GM21447 (cell line): ENCODE results near the gene IFI30.
"Not testable (repeated sequence)": the region's sequence is repeated elsewhere in the genome, so short reads cannot be mapped to it uniquely, and the experiment has no call there.

Experiments
- ATAC-seq: cut with Tn5 transposase; IDR thresholded peaks from one replicate; pipeline ENCODE4 v1.9.1; 2021; ENCODE audit not compliant: unreplicated experiment

IFI30 gene

DNA sequence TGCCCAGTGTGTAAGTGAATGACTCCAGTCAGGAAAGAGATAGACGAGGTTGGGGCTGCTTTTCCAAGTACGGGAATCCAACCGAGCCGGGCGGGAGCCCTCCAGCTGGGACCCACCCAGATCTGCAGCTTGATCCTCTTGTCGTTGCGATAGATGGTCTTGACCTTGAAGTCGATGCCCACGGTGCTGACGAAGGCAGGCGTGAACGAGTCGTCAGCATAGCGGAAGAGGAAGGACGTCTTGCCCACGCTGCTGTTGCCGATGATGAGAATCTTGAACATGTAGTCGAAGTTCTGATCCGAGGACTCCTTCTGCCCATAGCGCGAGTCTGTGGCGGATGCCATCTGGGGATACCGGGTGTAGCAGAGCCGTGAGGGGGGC is 28.8 kb downstream of the IFI30 start:
- ATAC-seq = no peak

DNA sequence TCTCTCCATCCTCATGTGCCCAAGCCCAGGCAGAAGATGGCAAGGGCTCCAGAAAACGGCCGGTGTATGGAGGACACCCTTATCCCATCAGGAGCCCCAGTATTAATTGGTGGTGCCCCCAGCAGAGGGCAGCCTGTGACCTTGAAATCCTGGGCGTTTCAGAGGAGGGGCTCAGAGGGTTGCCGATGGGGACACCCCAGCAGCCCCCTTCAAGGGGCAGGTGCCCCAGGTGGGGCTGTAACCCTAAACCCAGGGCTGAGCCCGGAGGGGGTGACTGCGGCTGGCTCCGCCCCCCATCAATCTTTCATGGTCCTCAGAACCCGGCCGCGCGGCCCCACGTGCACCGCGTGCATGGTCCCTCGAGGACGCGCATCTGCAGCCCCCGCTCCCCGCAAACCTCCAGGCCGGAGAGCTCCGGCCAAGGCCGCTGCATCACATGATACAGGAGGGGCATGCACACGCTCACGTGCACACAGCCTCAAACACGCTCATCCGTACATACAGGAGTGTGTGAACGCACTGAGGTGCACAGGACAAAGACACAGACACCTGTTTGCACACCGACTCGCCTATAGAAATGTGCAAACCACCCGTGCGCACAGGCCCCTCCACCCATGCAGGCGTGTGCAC is 29.3 kb downstream of the IFI30 start:
- no peak for ATAC-seq

- ATAC-seq = peak; percentile 2
These were observed 29.8 kb downstream of the IFI30 start for GRCh38 chr19:18203408-18203862.

DNA sequence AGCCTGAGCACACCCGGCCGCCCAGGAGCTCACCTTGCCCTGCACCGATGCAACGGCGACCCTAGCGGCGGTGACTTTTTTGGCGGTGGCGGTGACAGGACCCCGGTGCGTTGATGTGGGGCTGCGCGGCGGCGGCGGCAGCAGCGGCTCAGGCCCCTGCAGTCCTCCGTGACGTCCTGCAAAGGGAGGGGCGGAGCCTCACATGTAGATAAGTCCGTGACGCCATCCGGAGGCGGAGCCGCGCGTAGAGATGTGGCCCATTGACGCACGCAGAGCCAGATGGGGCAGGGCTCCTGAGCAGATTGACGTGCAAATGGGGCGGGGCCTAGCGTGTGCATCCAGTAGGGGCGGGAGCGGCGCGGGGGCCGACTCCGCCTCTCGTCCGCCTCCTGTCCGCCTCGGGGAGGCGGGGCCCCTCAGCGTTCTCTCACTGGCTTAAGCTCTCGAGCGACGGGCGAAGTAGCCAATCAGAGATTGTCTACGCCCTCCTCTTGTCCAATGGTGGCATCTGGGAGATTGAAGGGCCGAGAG is 30.3 kb downstream of the IFI30 start, which contains the start of gene RAB3A:
Gene RAB3A, minus strand, starts transcription at position 180 of the 531 bp plus-strand sequence. CDS start 1,302 bp downstream, outside the sequence.
- peak; percentile 84 for ATAC-seq

GRCh38 chr19:18204394-18205199 is 31.0 kb downstream of the IFI30 start:
- peak; percentile 18 for ATAC-seq

DNA sequence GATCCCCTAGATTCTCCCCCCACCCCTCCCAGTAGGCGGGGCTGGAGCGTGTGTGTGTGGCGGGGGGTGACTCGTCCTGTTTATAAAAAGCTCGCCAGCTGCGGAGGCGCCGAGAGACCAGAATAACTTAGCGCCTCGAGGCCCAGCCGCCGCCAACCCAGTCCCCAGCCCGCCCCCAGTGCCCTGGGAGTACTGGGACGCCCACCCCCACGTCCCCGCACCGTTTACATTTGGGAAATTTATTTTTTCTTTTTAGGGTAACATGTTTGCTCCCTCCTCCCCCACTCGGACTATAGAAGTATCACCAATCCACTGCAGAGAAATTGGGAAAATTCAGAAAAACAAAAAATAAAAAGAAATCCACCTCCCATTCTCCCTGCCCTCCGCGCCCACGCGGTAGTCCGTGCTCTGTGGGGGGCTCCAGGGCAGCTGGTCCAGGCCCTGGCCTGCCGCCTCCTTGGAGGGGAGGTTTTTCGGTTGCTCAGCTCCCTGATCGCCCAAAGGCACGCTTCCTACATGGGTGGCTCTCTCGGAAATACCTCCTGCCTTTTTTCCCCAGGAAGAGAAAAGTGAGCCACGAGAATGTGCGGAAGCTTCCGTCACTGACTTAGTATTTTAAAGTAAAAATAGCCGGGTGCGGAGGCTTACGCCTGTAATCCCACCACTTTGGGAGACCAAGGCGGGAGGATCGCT is 31.7 kb downstream of the IFI30 start:
- ATAC-seq = no peak

DNA sequence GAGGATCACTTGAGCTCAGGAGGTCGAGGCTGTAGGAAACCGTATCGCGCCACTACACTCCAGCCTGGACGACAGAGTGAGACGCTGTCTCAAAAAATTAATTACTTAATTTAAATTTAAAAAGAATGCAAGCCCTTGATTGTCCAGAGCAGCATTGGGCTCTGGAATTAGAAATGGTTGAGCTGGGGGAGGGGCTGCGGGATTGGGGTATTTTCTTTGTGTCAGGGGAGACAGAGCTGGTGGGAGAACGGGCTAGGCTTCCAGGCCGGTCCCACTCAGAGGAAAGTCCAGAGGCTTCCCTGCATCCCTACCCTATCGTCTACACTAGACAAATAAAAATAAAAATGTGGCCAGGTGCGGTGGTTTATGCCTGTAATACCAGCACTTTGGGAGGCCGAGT is 32.4 kb downstream of the IFI30 start:
- ATAC-seq = no peak

- no peak for ATAC-seq
These were observed 34.7 kb downstream of the IFI30 start for GRCh38 chr19:18208098-18208951.

DNA sequence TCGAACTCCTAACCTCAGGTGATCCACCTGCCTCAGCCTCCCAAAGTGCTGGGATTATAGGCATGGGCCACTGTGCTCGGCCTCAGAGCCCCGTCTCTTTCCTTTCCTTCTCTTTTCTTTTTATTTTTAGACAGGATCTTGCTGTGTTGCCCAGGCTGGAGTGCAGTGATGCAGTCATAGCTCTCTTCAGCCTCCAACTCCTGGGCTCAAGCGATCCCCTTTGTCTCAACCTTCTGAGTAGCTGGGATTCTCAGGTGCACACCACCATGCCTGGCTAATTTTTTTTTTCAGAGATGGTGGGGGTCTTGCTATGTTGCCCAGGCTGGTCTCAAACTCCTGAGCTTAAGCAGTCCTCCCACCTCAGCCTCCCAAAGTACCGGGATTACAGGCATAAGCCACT is 36.3 kb downstream of the IFI30 start:
- ATAC-seq = not testable (repeated sequence)

GRCh38 chr19:18211683-18212082 is 38.1 kb downstream of the IFI30 start:
- no peak for ATAC-seq

DNA sequence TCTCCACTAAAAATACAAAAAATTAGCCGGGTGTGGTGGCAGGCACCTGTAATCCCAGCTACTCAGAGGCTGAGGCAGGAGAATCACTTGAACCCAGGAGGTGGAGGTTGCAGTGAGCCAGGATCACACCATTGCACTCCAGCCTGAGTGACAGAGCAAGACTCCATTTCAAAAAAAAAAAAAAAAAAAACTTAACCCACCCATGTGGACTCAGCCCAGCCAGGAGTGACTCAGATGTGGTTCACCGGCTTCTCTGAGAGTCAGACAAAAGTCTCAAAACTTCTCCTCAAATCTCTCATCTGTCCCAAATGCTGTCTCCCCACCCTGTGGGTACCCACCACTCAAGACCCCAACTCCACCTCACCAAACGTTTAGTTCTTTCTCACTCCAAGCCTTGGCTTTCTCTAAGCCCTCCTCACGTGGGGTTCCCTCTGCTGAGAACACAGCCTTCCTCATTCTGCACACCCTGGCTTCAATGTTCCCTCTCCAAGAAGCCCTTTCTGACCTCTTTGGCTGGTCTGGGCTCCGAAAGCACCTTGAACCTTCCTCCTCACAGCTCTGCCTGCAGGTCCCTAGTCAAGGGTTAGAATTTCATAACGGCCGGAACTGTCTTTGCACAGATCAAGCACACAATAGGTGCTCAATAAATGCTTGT is 41.3 kb downstream of the IFI30 start:
- no peak for ATAC-seq

DNA sequence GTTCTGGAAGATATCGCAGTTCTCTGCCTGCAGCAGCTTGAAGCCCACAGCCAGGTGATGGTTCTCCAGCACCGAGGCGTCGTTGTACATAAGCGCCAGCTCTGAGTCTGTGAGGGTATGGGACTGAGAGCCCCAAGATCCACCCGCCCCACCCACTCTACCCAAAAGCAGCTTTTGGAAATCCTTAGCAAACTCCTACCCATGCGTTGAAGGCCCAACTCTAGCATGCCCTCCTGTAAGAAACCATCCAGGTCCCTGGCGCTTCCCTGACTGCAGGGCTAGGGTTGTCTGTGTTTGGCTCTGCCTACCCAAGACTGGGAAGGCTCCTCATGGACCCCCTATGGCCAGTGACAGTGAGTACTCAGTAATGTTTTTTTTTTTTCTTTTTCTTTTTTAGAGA is 43.2 kb downstream of the IFI30 start:
- ATAC-seq = no peak

DNA sequence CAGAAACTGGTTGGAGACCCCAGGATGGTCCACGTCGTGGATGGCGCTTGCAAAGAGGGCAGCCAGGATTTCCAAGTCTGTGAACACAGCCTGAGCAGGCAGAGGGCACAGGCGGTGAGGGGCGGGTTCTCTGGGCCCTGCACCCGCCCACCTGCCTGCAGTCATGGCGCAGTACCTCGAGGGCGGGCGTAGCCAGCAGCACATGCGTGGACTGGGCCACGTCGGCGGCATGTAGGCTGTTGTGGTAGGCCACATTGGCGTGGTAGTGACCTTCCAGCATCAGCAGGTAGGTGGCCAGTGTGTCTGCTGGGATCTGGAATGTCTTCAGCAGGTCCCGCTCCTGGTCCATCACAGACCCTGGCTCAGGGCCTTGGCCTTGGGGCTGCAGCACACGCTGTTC is 44.5 kb downstream of the IFI30 start:
- ATAC-seq = no peak

DNA sequence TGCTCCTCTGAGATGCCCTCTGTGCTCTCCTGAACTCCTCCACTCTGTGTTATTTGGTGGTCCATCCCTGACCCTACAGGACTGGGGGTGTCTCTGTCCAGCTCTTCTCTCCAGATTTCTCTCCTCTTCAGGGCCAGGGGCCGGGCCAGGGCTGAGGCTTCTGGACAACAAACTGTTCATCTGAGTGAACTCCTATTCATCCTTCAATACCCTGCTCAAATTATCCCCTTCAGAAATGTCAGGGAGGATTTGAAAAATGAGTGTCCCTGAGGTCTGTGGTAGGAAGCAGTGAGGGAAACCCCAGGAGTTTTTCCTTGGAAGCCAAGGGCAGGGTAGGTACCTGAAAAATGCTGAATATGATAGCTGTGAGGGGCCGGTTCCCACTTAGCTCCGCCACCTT is 45.0 kb downstream of the IFI30 start:
- ATAC-seq = no peak

GRCh38 chr19:18219911-18220631 is 46.5 kb downstream of the IFI30 start:
- no peak for ATAC-seq

DNA sequence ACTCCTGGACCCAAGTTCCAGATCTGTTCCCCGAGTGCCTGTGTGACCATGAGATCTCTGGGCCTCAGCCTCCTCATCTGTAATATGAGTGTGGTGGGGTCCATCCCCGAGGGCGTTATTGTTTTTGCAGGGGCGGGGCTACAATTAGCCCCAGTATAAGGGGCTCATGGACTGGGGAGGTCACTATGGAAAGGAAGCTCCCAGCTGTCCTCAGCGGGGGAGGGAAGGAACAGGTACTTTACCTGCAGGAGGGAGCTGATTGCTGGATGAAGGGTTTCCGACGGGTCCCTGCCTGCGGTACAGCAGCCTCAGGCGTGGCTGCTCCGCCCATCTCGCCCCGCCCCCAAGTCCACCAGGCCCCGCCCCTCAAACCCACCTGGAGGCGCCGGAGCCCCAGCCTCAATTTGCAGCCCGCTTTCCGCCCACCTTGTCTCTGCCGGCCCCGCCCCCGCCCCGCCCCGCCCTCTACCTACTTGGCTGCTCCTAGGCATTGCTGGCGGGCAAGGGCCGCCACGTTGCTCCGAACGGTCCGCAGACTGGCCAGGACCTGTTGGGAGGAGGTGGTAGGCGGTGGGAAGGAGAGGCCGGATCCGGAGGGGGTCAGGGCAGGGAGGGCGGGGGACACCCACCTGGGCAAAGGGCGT is 47.1 kb downstream of the IFI30 start:
- ATAC-seq = no peak

DNA sequence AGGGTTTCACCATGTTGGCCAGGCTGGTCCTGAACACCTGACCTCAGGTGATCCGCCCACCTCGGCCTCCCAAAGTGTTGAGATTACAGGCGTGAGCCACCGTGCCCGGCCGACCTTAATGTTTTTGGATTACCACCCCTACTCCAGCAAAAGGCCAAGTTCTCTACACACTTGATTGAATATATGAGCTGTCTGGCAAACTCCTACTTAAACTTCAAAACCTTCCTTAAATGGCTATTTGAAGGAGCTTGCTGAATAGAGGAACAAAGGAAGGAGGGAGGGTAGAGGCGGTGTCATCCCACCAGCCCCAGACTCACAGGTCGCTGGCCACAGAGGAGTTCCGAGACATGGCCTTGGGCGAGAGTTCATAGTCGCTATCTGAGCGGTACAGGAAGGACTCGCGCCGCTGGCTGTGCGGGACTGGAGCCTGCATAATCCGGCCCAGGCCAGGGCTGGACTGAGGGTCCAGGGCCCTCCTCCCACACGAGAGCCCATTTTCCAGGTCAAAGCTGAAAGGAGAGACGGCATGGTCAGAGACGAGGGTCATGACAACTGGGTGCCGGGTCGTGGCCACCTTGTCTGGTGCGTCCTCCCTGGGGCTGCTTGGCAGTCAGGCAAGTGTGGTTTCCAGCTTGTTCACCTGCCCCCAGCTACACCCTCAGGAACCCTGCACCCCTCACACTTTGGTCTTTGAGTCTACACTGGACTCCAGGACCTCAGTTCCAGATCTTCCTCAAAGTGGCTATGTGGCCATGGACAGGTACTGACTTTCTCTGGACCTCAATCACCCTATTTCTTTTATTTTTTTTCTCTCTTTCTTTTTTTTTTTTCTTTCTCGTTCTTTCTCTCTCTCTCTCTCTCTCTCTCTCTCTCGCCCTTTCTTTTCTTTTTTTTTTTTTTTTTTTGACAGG is 48.5 kb downstream of the IFI30 start:
- no peak for ATAC-seq
